T-cell (primary cell): ENCODE results near the gene C17orf75. TPM values are rescaled to one million over a fixed set of nuclear protein-coding genes. Genes with fewer than 3 reads are reported as not detected.

Experiments used
- ATAC-seq, 4 experiments: fragments of 200-7000 bp in 3 of 4; fragments of 150-1000 bp in 1 of 4; cut with Tn5 transposase; replicated peaks in 1 of 4; 1 replicate in 3 of 4; 2 replicates in 1 of 4; pipeline ENCODE4 v1.10.0; 2021; ENCODE audit warnings: moderate library complexity in 3 of 4, mild to moderate bottlenecking in 2 of 4, moderate number of reproducible peaks in 1 of 4
- CTCF ChIA-PET, 2 donors: fragments of 300-600 bp; sonication (Branson Sonifier 250); formaldehyde crosslinking; loops; one replicate each; lab custom pipeline; 2022; ENCODE audit warnings: antibody characterized with exemption in 2 of 2; lab: Charles Lee
- POLR2A ChIA-PET, 2 donors: fragments of 300-600 bp; sonication (Branson Sonifier 250); formaldehyde crosslinking; loops; one replicate each; lab custom pipeline; 2022; ENCODE audit warnings: antibody characterized with exemption in 2 of 2; lab: Charles Lee
- DNase-seq, 35 experiments: peaks; one replicate each; pipeline versions ENCODE4 v3.0.0 to v3.0.0-alpha.2; 2013 to 2023
- H3K27ac ChIP-seq: one replicate; pipeline ENCODE4 v1.5.1; 2013; ENCODE audit warnings: low read length
- H3K27me3 ChIP-seq, 2 experiments: replicated peaks in 1 of 2; 1 replicate in 1 of 2; 2 replicates in 1 of 2; pipeline versions ENCODE4 v1.6.1 to v1.7.0; 2013; ENCODE audit warnings: low read length in 1 of 2, mixed read lengths in 1 of 2; ENCODE audit not compliant: control insufficient read depth in 2 of 2, insufficient read depth in 2 of 2; ENCODE audit errors: extremely low read depth in 1 of 2
- H3K36me3 ChIP-seq, 2 donors: 1 replicate in 1 of 2; 2 replicates in 1 of 2; pipeline versions ENCODE4 v1.6.1 to v1.7.0; 2013; ENCODE audit warnings: low read length in 1 of 2; ENCODE audit not compliant: control insufficient read depth in 2 of 2, insufficient read depth in 1 of 2; ENCODE audit errors: extremely low read depth in 1 of 2
- H3K4me1 ChIP-seq, 2 experiments: 1 replicate in 1 of 2; 2 replicates in 1 of 2; pipeline versions ENCODE4 v1.6.1 to v1.7.0; 2013; ENCODE audit warnings: low read length in 2 of 2, mixed read lengths in 1 of 2; ENCODE audit not compliant: insufficient read depth in 2 of 2, control insufficient read depth in 1 of 2; ENCODE audit errors: extremely low read depth in 1 of 2
- H3K4me3 ChIP-seq, 2 donors: 1 replicate in 1 of 2; 2 replicates in 1 of 2; pipeline versions ENCODE4 v1.5.1 to v1.7.0; 2013; ENCODE audit warnings: mild to moderate bottlenecking in 2 of 2, low read length in 1 of 2, moderate library complexity in 1 of 2; ENCODE audit not compliant: control insufficient read depth in 1 of 2; ENCODE audit errors: extremely low read depth in 1 of 2
- H3K9me3 ChIP-seq: 2 replicates; pipeline ENCODE4 v1.7.0; 2013
- H3K27ac Mint-ChIP-seq, 2 donors: one replicate each; pipeline ENCODE4 v1.8.0; 2020 to 2021; ENCODE audit warnings: mild to moderate bottlenecking in 2 of 2, mixed read lengths in 2 of 2
- H3K27me3 Mint-ChIP-seq, 2 donors: one replicate each; pipeline ENCODE4 v1.8.0; 2021 to 2022; ENCODE audit warnings: mixed read lengths in 2 of 2
- H3K36me3 Mint-ChIP-seq: one replicate; pipeline ENCODE4 v1.8.0; 2021; ENCODE audit warnings: mixed read lengths
- H3K4me1 Mint-ChIP-seq, 3 donors: one replicate each; pipeline ENCODE4 v1.8.0; 2020 to 2022; ENCODE audit warnings: mixed read lengths in 3 of 3, mild to moderate bottlenecking in 1 of 3
- H3K4me3 Mint-ChIP-seq, 3 donors: one replicate each; pipeline ENCODE4 v1.8.0; 2020 to 2022; ENCODE audit warnings: mild to moderate bottlenecking in 3 of 3, mixed read lengths in 3 of 3, moderate library complexity in 3 of 3
- H3K9me3 Mint-ChIP-seq, 3 donors: one replicate each; pipeline ENCODE4 v1.8.0; 2020 to 2022; ENCODE audit warnings: mixed read lengths in 3 of 3
- WGBS: methylation state at CpG from one replicate; pipeline ENCODE4 v1.1.5; 2013; ENCODE audit warnings: missing lambda C conversion rate; ENCODE audit not compliant: insufficient coverage; 5-methylcytosine and 5-hydroxymethylcytosine counted together
- total RNA-seq, 35 experiments: library from RNA in 6 of 35; stranded (reverse) in 6 of 35; fragments of 120-200 nt in 1 of 35; gene quantifications; one replicate each; pipeline versions ENCODE4 v1.2.1 to v1.2.4 and lab custom pipeline; 2013 to 2026

C17orf75 gene
- total RNA-seq, 5 donors from 2014 or later (not counting 1 experiment from before 2014, with no cell fraction given) = 12.2 to 22.0 (median 17.6) TPM

DNA sequence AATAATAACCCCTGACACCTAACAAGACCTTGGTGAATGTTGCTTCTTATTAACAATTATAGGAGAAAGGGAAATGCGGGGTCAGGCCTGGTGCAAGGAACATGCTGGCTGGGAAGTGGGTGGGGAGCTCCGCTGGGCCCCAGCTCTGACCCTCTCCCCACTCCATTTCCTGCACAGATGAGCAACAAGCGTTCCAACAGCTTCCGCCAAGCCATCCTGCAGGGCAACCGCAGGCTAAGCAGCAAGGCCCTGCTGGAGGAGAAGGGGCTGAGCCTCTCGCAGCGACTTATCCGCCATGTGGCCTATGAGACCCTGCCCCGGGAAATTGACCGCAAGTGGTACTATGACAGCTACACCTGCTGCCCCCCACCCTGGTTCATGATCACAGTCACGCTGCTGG lies 53.4 kb downstream of the C17orf75 start:
- no peak overlapping the region for H3K4me3 ChIP-seq
- ATAC-seq (no peak), DNase-seq (no peak)
- H3K27me3 ChIP-seq = peaks cover 0 to 37% of the 10 kb centered on the region in 2 experiments
- H3K4me1 Mint-ChIP-seq = no peaks in the 10 kb centered on the region
- no peaks in the 10 kb centered on the region for H3K9me3 ChIP-seq
- POLR2A ChIA-PET = no interaction called here
- no peaks in the 10 kb centered on the region for H3K4me1 ChIP-seq
- no peak overlapping the region for H3K27ac Mint-ChIP-seq
- H3K36me3 Mint-ChIP-seq = no peaks in the 10 kb centered on the region
- H3K4me3 Mint-ChIP-seq = no peak overlapping the region
- no peak overlapping the region for H3K27ac ChIP-seq
- no peaks in the 10 kb centered on the region for H3K9me3 Mint-ChIP-seq
- no peaks in the 10 kb centered on the region for H3K36me3 ChIP-seq
- CTCF ChIA-PET = no interaction called here
- 63% methylated on average over 8 of the region's 11 CpGs for WGBS
- H3K27me3 Mint-ChIP-seq = peaks cover 10 to 12% of the 10 kb centered on the region in 2 donors

DNA sequence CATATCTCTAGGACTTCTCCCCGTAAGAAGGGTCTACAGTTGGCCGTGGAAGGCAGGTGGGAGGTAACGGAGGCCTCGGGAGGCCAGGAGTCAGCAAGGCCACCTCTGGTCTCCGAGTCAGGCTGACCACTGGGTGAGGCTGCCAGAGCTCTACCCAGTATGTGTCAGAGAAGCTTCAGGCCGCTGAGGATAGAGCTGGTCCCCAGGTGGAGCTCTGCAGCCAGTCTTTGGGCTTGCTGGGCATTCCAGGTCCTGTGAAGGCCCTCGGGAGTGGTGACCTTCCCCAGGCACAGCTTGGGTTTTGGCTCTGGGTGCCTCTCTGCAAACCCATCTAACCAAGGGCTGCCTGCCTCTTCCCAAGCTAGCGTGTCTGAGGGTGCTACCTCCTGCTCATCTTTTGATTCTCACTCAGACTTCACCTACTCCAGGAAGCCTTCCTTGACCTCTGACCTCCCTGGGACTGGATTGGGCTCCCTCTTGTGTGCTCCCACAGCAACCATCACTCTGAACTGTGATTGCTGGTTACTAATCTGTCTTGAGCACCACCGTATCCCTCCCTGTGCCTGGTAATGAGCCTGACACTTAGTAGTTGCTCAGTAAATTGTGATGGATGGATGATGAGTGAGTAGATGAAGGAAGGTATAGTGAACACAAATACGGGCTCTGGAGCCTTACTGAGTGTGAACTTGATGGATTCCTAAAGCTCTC lies 54.0 kb downstream of the C17orf75 start:
- Mint-ChIP-seq H3K27me3 (peaks cover 12 to 14% of the 10 kb centered on the region in 2 donors), H3K4me1 (no peaks in the 10 kb centered on the region), H3K36me3 (no peaks in the 10 kb centered on the region), H3K9me3 (no peaks in the 10 kb centered on the region), H3K27ac (no peak overlapping the region), H3K4me3 (no peak overlapping the region)
- CTCF ChIA-PET = no interaction called here
- no peaks in the 10 kb centered on the region for H3K36me3 ChIP-seq
- no peaks in the 10 kb centered on the region for H3K4me1 ChIP-seq
- H3K9me3 ChIP-seq = no peaks in the 10 kb centered on the region
- 83% methylated on average over 8 of the region's 10 CpGs for WGBS
- H3K27ac ChIP-seq = no peak overlapping the region
- no peak overlapping the region for H3K4me3 ChIP-seq
- DNase-seq = no peak
- no peak for ATAC-seq
- POLR2A ChIA-PET = no interaction called here
- peaks cover 0 to 40% of the 10 kb centered on the region in 2 experiments for H3K27me3 ChIP-seq

DNA sequence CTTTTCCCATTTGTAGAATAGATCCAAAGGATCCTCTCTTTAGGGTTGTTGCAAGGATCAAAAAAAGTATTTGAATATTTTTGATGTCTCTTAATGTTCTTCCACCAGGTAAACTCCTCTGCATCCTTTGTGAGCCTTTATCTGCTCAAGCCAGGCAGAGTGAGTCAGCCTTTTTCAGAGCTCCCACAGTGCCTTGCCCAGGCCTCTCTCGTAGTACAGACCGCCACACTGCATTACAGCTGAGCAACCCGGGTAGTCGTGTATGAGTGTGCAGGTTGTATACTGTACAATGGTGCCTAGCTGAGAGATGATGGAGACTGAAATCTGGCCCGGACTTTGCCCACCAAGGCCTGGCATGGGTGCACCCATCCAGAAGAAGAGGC lies 55.5 kb downstream of the C17orf75 start:
- Mint-ChIP-seq H3K27ac (no peak overlapping the region), H3K36me3 (no peaks in the 10 kb centered on the region), H3K9me3 (no peaks in the 10 kb centered on the region), H3K27me3 (peaks cover 12 to 14% of the 10 kb centered on the region in 2 donors), H3K4me1 (no peaks in the 10 kb centered on the region), H3K4me3 (no peak overlapping the region)
- Histone ChIP-seq H3K4me3 (no peak overlapping the region), H3K27me3 (peaks cover 0 to 43% of the 10 kb centered on the region in 2 experiments), H3K9me3 (no peaks in the 10 kb centered on the region), H3K4me1 (no peaks in the 10 kb centered on the region), H3K27ac (no peak overlapping the region), H3K36me3 (no peaks in the 10 kb centered on the region)
- ChIA-PET CTCF (no interaction called here), POLR2A (no interaction called here)
- no peak for DNase-seq
- no peak for ATAC-seq
- WGBS = 47% methylated on average over 3 of the region's 5 CpGs

DNA sequence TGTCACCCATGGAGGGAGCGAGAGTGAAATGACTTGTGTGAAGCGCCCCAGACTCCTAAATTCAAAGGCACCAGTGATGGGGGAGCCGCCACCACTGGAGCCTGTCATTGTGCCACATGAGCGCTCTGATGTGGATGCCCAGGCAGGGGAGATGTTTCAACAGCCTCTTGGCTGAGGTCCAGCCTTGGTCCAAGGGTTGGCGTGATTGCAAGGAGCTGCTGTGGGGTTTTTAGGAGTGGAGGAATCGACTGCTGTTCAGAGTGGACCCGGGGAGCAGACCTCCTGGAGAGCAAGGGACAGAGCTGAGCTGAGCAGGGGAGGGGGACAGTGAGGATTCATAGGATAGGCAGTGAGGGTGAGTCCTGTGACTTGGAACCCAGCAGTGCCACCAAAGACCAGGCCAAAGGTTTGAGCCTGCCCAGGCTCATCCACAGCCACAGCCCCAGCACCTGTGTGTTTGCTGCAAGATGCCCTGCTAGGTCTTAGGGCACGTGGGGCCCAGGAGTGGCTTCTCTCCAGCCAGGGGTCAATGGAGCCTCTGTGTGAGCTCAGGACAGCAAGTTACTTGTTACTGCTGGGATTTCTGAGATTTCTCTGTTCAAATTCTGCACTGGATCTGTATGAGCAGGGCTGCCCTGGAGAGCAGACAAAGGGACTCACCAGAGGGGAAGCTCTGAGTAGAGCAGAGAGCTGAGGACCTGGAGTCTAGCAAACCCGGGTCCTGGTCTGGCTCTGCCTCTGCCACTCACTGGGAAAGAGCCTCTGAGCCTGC lies 56.0 kb downstream of the C17orf75 start:
- Mint-ChIP-seq H3K9me3 (no peaks in the 10 kb centered on the region), H3K4me1 (no peaks in the 10 kb centered on the region), H3K27me3 (peaks cover 12 to 14% of the 10 kb centered on the region in 2 donors), H3K27ac (no peak overlapping the region), H3K36me3 (no peaks in the 10 kb centered on the region), H3K4me3 (no peak overlapping the region)
- H3K27ac ChIP-seq = no peak overlapping the region
- no peak overlapping the region for H3K4me3 ChIP-seq
- CTCF ChIA-PET = no interaction called here
- WGBS = 84% methylated on average over 8 of the region's 9 CpGs
- peaks cover 0 to 49% of the 10 kb centered on the region in 2 experiments for H3K27me3 ChIP-seq
- H3K36me3 ChIP-seq = no peaks in the 10 kb centered on the region
- POLR2A ChIA-PET = no interaction called here
- DNase-seq (no peak), ATAC-seq (no peak)
- H3K4me1 ChIP-seq = no peaks in the 10 kb centered on the region
- H3K9me3 ChIP-seq = no peaks in the 10 kb centered on the region

DNA sequence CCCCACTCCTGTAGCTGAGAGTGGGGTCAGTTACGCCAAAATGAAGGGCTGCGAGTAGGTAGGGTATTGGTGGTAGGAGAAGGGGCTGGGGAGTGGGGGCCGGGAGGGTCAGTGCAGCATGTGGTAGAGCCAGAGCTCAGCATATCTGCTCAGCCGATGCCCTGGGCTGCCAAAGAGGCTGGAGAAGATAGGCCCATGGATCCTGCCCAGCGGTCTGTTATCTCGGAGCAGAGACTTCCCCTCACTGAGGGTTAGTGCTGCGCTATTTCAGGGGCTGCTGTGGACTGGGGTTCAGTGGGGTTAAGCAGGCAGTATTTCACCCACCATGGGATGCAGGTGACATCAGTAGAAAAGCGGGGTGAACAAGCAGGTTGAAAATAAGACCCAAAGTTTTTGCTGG lies 56.7 kb downstream of the C17orf75 start:
- H3K36me3 Mint-ChIP-seq = no peaks in the 10 kb centered on the region
- H3K9me3 Mint-ChIP-seq = no peaks in the 10 kb centered on the region
- no peaks in the 10 kb centered on the region for H3K9me3 ChIP-seq
- no peak overlapping the region for H3K27ac ChIP-seq
- no peaks in the 10 kb centered on the region for H3K4me1 Mint-ChIP-seq
- DNase-seq = no peak
- no peaks in the 10 kb centered on the region for H3K4me1 ChIP-seq
- POLR2A ChIA-PET = no interaction called here
- no peak overlapping the region for H3K4me3 ChIP-seq
- H3K27me3 ChIP-seq = peaks cover 0 to 55% of the 10 kb centered on the region in 2 experiments
- 93% methylated on average over 5 of the region's 8 CpGs for WGBS
- ATAC-seq = no peak
- CTCF ChIA-PET = no interaction called here
- no peak overlapping the region for H3K4me3 Mint-ChIP-seq
- no peak overlapping the region for H3K27ac Mint-ChIP-seq
- no peaks in the 10 kb centered on the region for H3K36me3 ChIP-seq
- peaks cover 12 to 14% of the 10 kb centered on the region in 2 donors for H3K27me3 Mint-ChIP-seq

DNA sequence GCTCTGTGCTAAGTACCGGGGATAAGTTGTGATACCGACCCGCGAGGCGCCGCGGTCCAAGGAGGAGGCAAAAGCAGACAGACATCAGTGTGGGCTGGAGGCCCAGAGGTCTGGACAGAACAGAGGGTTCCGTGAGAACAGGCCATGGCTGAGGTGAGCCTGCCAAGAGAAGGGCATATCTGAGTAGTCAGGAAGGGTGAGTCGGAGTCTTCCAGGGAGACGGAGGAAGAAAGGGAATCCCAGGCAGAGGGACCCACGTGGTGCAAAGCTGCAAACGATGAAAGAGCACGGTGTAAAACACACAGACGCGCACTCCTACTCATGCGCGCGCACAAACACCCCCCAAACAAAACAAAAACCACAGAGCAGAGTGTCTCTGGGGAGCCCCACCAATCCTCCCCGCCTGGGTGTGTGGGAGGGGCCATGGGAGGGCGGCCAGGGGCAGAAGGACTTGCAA lies 58.2 kb downstream of the C17orf75 start:
- CTCF ChIA-PET = no interaction called here
- ATAC-seq = no peak
- WGBS = 65% methylated on average over 4 of the region's 20 CpGs

More for the DNA sequence above, 58.2 kb downstream of the C17orf75 start:
- DNase-seq = no peak
- H3K27me3 Mint-ChIP-seq = peaks cover 9 to 14% of the 10 kb centered on the region in 2 donors
- Histone ChIP-seq H3K9me3 (no peaks in the 10 kb centered on the region), H3K27ac (no peak overlapping the region), H3K36me3 (no peaks in the 10 kb centered on the region), H3K4me1 (no peaks in the 10 kb centered on the region), H3K4me3 (no peak overlapping the region), H3K27me3 (peaks cover 0 to 62% of the 10 kb centered on the region in 2 experiments)
- peak overlapping the region in 1 of 2 donors; percentile 7 for H3K27ac Mint-ChIP-seq
- H3K9me3 Mint-ChIP-seq = no peaks in the 10 kb centered on the region
- no peak overlapping the region for H3K4me3 Mint-ChIP-seq
- H3K36me3 Mint-ChIP-seq = no peaks in the 10 kb centered on the region
- no peaks in the 10 kb centered on the region for H3K4me1 Mint-ChIP-seq
- POLR2A ChIA-PET = no interaction called here
